ENCODE data around the gene ADCY3.
"Not testable (repeated sequence)": the region's sequence is repeated elsewhere in the genome, so short reads cannot be mapped to it uniquely, and the experiment has no call there.

ADCY3 gene

GRCh38 chr2:24814516-24814915 lies 105.5 kb downstream of the ADCY3 start:
- no peak for DNase-seq (ENCODE audit: low read depth in 3 of 3)

DNA sequence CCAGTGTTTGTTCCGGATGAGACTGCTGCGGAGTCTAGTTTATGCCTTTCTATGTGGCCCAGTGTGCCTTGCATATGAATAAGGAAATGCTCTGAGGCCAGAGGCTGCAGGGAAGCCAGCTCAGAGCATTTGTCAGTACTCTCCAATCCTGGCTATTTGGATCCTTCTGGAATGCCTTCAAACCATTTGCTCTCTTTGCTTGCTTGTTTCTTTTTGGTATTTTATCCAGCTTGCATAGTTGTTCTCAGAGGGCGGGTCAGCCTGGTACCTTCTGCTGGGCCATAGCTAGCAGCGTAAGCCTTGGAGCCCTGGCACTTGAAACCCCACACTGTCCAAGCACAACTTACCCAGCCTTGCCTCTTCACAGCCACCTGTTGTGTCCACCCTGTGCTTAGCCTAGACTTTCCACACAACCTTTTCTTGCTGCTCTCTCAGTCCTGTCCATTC lies 106.3 kb downstream of the ADCY3 start:
- DNase-seq (ENCODE audit: low read depth in 3 of 3), result no peak

DNA sequence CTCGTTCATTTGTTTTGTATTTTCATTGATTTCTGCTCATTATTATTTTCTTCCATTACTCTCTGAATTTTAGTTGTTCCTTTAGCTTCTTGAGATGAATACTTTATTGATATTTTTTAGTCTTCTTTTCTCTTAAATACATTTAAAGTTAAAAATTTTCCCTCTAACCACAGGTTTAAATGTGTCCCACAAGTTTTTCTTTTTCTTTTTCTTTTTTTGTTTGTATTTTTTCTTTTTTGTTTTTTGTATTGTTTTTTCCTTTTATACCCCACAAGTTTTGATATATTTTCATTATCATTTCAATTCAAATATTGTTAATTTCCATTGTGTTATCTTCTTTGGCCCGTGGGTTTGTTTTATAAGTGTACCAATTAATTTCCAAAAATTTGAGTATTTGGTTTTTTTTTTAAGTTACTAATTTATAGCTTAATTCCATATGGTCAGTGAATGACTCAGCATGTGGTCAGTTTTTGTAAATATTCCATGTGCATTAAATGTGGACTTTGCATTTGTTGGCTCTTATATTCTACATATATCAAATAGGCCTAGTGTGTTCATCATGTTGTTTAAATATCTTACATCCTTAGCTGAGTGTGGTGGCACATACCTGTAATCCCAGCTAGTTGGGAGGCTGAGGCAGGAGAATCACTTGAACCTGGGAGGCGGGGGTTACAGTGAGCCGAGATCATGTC lies 110.6 kb downstream of the ADCY3 start:
- no peak for DNase-seq (ENCODE audit: low read depth in 3 of 3)

- no peak for DNase-seq (ENCODE audit: low read depth in 3 of 3)
These were observed 113.4 kb downstream of the ADCY3 start for GRCh38 chr2:24806661-24807036.

DNA sequence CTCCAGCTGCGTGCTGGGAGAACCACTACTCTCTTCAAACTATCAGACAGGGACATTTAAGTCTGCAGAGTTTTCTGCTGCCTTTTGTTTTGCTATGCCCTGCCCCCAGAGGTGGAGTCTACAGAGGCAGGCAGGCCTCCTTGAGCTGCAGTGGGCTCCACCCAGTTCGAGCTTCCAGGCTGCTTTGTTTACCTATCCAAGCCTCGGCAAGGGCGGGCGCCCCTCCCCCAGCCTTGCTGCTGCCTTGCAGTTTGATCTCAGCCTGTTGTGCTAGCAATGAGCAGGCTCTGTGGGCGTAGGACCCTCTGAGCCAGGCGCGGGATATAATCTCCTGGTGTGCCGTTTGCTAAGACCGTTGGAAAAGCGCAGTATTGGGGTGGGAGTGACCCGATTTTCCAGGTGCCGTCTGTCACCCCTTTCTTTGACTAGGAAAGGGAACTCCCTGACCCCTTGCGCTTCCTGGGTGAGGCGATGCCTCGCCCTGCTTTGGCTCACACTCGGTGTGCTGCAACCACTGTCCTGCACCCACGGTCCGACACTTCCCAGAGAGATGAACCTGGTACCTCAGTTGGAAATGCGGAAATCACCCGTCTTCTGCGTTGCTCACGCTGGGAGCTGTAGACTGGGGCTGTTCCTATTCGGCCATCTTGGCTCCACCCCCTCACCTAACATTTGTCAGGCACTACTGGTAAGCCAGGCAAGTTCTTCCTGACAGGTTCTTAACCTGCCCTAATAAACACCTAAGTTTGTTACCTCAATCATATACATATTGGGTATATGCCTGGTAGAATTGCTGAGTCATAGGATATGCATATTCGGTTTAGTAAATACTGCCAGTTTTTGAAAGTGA lies 114.0 kb downstream of the ADCY3 start:
- DNase-seq (ENCODE audit: low read depth in 3 of 3), result not testable (repeated sequence)

GRCh38 chr2:24800487-24800886 lies 119.5 kb downstream of the ADCY3 start:
- DNase-seq (ENCODE audit: low read depth in 3 of 3), result not testable (repeated sequence)

DNA sequence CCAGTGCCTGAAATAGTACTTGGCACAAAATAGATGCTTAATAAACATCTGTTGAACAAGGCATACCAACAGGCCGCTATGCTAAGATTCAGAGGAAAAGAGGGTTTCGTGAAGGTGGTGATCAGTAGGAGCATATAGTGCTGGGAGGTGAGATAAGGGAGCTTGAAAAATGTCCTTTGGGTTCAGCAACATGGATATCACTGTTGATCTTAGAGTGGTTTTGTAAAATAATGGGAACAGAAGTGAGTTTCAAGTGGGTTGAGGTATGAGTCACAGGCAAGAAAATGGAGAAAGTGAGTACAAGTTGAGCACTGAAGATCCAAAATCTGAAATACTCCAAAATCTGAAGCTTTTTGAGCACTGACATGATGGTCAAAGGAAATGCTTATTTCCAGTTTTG lies 122.4 kb downstream of the ADCY3 start:
- DNase-seq (ENCODE audit: low read depth in 3 of 3), result no peak

DNA sequence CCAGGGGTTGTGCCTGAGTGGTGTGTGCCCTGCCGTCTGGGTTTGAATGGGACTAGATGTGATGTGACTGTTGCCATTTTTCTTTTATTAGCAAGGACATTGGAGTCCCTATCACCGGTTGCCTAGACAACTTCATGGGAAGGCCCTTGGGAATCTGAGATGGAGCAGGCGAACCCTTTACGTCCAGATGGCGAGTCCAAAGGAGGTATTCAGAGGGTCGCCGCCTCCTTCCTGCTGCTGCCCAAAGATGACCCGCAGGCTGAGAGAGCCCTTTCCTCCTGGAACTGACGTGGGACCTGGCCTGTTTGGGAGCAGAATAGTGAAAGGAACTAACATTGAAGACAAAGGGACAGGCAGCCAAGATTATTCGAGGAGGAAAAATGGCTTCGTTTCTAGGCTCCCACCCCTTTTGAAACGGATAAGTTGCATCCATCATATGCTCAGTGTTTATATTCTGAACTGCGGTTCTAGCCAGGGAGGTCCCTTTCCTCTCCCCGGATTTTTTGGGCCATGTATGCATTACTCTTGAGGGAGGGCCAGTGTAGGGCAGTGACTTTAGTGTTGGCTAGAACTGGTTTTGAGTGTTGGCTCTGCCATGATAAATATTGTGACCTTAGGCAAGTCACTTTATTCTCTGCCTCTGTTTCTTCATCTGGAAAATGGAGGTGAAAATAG lies 126.1 kb downstream of the ADCY3 start:
- DNase-seq (ENCODE audit: low read depth in 3 of 3), result no peak

DNA sequence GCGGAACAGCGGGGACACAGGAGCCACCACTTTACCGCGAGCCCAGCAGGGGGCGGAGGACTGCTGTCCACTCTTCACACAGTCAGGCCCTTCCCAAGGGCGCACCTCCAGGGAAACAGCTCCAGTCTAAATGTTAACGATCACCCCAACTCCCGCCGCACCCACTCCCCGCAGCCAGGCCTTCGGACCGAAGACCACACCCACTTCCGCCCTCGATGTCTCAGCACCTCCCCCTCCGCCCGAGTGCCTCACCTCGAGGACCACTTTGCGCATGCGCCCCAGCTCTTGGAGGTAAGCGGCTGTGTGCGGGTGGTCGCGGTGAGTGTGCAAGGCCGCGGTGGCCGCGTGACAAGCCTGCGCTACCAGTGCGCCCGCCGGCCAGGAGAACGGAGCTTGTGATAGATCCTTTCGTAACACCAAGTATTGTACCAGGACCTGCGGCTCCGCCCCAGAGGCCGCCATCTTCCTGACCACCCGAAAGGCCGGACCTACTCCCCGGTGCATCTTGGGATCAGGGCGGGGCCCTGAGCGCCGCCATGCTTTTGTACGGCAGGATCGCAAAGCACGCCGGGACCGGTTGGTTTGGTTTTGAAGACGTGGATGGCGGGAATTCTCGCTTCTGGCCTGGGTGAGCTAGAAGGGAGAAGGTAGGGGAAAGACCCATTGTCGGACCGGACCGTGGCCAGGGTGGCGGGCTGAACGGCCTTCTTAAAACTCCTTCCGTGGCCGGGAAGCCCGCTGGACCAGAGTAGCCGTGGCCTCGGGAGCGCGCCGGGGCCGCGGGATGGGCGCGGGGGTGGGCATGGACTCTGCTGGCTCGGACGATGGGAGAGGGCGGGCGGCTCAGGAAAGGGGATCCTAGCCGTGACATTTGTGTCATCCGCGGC lies 126.9 kb downstream of the ADCY3 start, which contains the start of the genes CENPO and PTRHD1:
Gene CENPO (plus strand): TSS at position 552 of the 887 bp plus-strand sequence. CDS start 495 bp downstream, outside the sequence.
Gene PTRHD1 (minus strand): TSS at position 518 of the 887 bp plus-strand sequence. CDS start 14 bp downstream, at position 504.
- DNase-seq (ENCODE audit: low read depth in 3 of 3), result peak; percentile 91 to 94 (median 91)

- no peak for DNase-seq (ENCODE audit: low read depth in 3 of 3)
These were observed 127.5 kb downstream of the ADCY3 start for GRCh38 chr2:24792542-24792873.

DNA sequence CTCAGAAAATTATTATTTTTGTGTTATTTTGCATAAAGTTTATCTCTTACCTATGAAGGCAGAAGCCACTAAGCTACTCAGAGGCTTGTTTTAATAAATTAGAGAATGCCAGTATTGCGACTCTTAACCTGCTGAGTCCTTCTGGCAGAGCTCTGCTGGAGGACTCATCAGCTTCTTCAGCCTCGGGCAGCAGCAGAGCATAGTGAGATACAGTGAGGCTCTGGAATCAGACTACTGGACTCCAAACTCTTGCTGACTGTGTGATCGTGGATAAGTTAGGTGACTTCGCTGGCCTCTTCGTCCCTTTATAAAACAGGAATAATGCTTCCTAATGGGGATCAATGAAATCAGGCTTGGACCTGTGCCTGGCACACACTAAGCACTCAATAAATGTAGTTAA lies 128.6 kb downstream of the ADCY3 start:
- DNase-seq (ENCODE audit: low read depth in 3 of 3), result no peak

DNA sequence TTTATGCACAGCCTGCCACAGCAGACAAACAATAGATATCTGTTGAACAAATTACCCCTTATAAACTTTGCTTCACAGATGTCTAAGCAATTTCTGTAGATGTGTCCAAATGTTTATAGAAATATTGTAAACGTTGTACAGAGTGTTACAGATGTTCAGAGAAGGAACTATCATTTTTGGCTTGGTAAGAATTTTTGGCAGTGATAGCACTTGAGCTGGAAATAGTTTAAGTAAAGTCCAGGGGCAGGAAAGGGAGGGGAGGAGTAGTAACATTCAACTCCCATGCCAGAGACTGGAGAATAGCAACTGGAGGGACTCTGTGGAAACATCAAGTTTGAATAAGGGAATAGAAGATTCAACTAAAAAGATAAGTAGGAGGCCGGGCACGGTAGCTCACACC lies 131.2 kb downstream of the ADCY3 start:
- no peak for DNase-seq (ENCODE audit: low read depth in 3 of 3)

DNA sequence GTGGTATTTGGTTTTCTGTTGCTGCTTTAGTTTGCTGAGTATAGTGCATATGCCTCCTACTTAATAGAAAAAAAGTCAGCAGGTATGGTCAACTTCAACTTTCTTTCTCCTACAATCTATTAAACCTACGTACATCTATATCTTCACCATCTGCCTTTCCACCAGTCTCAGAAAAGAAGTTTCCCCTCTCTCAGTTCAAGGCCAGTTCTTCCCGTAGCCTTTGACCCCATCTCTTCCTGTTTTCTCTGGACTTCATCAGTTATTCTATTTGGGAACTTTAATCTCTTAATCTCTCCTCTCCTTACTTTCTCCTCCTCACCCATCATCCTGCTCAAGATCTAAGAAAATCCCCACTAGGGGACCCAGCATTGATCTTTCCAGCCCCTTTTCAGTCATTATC lies 132.5 kb downstream of the ADCY3 start:
- DNase-seq (ENCODE audit: low read depth in 3 of 3), result no peak

DNA sequence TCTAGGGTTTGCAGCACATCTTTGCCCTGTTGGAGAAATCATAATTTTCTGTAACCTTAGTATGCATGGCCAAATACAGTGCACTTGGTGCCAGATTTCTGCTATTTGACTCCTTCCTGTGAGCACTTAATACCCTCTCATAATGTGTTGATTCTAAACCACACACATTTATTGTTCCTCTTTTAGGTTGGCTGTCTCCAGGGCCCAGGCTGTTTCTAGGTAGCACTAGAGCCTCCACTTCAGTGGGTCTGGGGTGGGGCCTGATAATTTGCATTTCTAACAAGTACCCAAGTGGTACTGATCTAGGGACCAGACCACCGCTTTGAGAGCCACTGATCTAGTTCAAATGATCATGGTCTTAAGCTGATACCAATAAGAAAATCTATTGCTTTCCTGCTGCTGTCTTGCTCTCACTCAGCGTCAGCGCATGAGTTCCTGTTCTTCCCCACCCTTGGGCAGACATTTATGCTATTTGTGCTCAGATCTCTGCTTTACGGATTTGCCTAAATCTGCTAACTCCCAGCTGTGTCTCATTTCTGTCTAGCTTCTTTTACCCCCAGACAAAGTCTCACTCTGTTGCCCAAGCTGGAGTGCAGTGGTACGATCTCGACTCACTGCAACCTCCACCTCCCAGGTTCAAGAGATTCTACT lies 134.2 kb downstream of the ADCY3 start:
- no peak for DNase-seq (ENCODE audit: low read depth in 3 of 3)

- DNase-seq (ENCODE audit: low read depth in 3 of 3), result no peak
These were observed 136.4 kb downstream of the ADCY3 start for GRCh38 chr2:24783641-24784040.

- DNase-seq (ENCODE audit: low read depth in 3 of 3), result no peak
These were observed 140.9 kb downstream of the ADCY3 start for GRCh38 chr2:24779116-24779515.

DNA sequence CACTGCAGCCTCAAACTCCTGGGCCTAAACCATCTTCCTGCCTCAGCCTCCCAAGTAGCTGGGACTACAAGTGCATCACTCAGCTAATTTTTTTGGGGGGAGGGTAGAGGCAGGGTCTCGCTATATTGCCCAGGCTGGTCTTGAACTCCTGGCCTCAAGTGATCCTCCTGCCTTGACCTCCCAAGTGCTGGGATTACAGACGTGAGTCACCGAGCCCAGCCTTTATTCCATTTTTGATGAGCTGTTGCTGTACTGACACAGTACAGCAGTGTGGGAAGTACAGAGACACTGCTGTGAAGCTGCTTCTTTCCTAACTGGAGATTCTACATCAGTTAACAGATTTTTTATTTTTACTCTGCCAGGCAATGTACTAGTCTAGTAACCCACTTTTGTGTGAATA lies 145.7 kb downstream of the ADCY3 start:
- no peak for DNase-seq (ENCODE audit: low read depth in 3 of 3)

GRCh38 chr2:24771764-24772586 lies 148.1 kb downstream of the ADCY3 start:
- no peak for DNase-seq (ENCODE audit: low read depth in 3 of 3)

DNA sequence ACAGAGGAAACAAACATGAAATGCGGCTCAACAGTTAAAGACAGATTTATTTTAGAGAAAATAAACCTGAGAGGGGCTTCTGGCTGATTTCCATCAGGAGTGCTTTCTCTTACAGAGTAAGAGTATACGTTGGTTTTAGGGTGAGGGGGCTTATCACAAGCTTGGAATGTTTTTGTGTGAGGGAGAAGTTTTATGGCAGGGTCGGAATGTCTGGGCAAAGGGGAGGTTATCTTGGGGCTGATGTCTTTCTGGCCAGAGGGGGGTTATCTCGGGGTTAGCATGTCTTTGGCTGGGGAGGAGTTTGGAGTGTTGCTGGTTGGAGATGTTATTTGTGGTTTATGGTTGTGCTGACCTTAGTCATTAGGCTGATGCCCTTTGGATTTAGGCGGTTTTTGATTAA lies 149.0 kb downstream of the ADCY3 start:
- DNase-seq (ENCODE audit: low read depth in 3 of 3), result no peak

All from stimulated activated CD4-positive, alpha-beta T cell treated with anti-CD3 and anti-CD28 coated beads, TNF-alpha, amount 100 ng/mL, for 4 hours (primary cell).